ENCODE data around the gene DHRSX.

DHRSX gene

DNA sequence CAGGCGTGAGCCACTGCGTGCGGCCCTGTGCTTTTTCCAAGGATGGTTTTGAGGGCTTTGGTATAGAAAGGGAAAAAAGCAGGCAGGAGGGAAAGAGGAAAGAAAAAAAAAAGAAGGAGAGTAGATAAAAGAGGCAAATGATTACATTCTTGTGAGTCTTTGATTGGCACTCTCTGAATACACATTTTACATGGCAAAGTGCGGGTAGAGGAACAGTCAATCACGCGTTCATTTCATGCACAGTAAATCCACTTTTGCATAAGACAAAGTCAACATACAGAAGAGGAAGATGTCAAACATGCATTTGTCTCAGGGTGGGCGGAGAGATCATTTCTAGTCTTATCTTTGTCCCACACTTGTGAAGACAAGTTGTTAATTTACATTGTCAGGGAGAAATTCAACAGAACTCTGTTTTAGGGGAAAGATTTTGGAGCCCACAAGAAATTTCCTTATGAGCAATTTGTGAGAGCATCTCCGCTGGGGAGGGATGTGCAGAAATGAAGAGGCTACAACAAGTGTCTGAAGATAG lies 183.2 kb downstream of the DHRSX start:
- no peaks in the 10 kb centered on the region for H3K4me1 ChIP-seq (ENCODE audit: control insufficient read depth, insufficient read depth, low read length)
- H3K9me3 ChIP-seq (ENCODE audit: control insufficient read depth, insufficient read depth, low read depth, low read length), result no peaks in the 10 kb centered on the region
- TF ChIP-seq, protein P1, sequence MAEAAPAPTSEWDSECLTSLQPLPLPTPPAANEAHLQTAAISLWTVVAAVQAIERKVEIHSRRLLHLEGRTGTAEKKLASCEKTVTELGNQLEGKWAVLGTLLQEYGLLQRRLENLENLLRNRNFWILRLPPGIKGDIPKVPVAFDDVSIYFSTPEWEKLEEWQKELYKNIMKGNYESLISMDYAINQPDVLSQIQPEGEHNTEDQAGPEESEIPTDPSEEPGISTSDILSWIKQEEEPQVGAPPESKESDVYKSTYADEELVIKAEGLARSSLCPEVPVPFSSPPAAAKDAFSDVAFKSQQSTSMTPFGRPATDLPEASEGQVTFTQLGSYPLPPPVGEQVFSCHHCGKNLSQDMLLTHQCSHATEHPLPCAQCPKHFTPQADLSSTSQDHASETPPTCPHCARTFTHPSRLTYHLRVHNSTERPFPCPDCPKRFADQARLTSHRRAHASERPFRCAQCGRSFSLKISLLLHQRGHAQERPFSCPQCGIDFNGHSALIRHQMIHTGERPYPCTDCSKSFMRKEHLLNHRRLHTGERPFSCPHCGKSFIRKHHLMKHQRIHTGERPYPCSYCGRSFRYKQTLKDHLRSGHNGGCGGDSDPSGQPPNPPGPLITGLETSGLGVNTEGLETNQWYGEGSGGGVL (tag by site-specific recombination; IDR thresholded peaks at IDR 0.05), result no peak
- TF ChIP-seq PRDM1 (tag by site-specific recombination; IDR thresholded peaks at IDR 0.05), result no peak
- no peak for TF ChIP-seq ZXDB (tag by site-specific recombination; IDR thresholded peaks at IDR 0.05)
- no peak for TF ChIP-seq ZNF362 (tag by site-specific recombination; IDR thresholded peaks at IDR 0.05)
- TF ChIP-seq ZBTB10 (tag by site-specific recombination; IDR thresholded peaks at IDR 0.05), result no peak
- TF ChIP-seq, protein P2, sequence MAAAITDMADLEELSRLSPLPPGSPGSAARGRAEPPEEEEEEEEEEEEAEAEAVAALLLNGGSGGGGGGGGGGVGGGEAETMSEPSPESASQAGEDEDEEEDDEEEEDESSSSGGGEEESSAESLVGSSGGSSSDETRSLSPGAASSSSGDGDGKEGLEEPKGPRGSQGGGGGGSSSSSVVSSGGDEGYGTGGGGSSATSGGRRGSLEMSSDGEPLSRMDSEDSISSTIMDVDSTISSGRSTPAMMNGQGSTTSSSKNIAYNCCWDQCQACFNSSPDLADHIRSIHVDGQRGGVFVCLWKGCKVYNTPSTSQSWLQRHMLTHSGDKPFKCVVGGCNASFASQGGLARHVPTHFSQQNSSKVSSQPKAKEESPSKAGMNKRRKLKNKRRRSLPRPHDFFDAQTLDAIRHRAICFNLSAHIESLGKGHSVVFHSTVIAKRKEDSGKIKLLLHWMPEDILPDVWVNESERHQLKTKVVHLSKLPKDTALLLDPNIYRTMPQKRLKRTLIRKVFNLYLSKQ (tag by site-specific recombination; IDR thresholded peaks at IDR 0.05; ENCODE audit: borderline replicate concordance), result no peak
- no peak for TF ChIP-seq SALL2 (tag by site-specific recombination; IDR thresholded peaks at IDR 0.05; ENCODE audit: borderline replicate concordance)
- no peak for TF ChIP-seq ZNF350 (tag by site-specific recombination; IDR thresholded peaks at IDR 0.05)
- no peak for TF ChIP-seq ZNF664 (tag by site-specific recombination; IDR thresholded peaks at IDR 0.05)
- no peak for TF ChIP-seq KLF9 (tag by site-specific recombination; IDR thresholded peaks at IDR 0.05; ENCODE audit: low read depth)
- TF ChIP-seq ZNF18 (tag by site-specific recombination; IDR thresholded peaks at IDR 0.05), result no peak
- no peak for TF ChIP-seq ZNF394 (tag by site-specific recombination; IDR thresholded peaks at IDR 0.05; ENCODE audit: borderline replicate concordance)
- no peak for TF ChIP-seq ZNF175 (tag by site-specific recombination; IDR thresholded peaks at IDR 0.05)
- no peak for TF ChIP-seq REST (tag by site-specific recombination; IDR thresholded peaks at IDR 0.05)
- H3K36me3 ChIP-seq (ENCODE audit: control insufficient read depth in 2 of 2, insufficient read depth in 1 of 2, low read length in 2 of 2), result no peaks in the 10 kb centered on the region
- no peak overlapping the region for H3K4me3 ChIP-seq (ENCODE audit: low read depth, low read length)
- H3K27ac ChIP-seq (ENCODE audit: extremely low read depth, low read depth, low read length), result no peak overlapping the region
- CTCF ChIA-PET, result no interaction called here
- POLR2A ChIA-PET, result no interaction called here

Measured in HEK293 (cell line).